Right kidney (tissue), 1 donor: ENCODE results near the gene RTF1.

Source experiments
- DNase-seq: peaks from one replicate; pipeline ENCODE4 v3.0.0-alpha.2; 2016

RTF1 gene

GRCh38 chr15:41486286-41486685 is 69.4 kb downstream of the RTF1 start:
- DNase-seq, result no peak

GRCh38 chr15:41487381-41487780 is 70.5 kb downstream of the RTF1 start:
- DNase-seq, result no peak

GRCh38 chr15:41487802-41488201 is 70.9 kb downstream of the RTF1 start:
- no peak for DNase-seq

GRCh38 chr15:41489641-41490040 is 72.7 kb downstream of the RTF1 start:
- DNase-seq, result no peak

GRCh38 chr15:41490355-41490754 is 73.5 kb downstream of the RTF1 start:
- no peak for DNase-seq

- DNase-seq, result no peak
Measured at GRCh38 chr15:41491889-41492288, 75.0 kb downstream of the RTF1 start.

GRCh38 chr15:41492597-41493204 is 75.8 kb downstream of the RTF1 start:
- no peak for DNase-seq

- DNase-seq, result peak; percentile 89
Measured at GRCh38 chr15:41493205-41493901, 76.5 kb downstream of the RTF1 start, which contains the start of gene ITPKA. ITPKA (plus strand) TSS chr15:41493874; CDS start chr15:41493928, 54 bp downstream.

- no peak for DNase-seq
Measured at GRCh38 chr15:41493902-41494189, 77.0 kb downstream of the RTF1 start.

- peak; percentile 69 for DNase-seq
Measured at GRCh38 chr15:41494190-41494921, 77.5 kb downstream of the RTF1 start.

GRCh38 chr15:41494922-41495735 is 78.2 kb downstream of the RTF1 start:
- peak; percentile 77 for DNase-seq

- DNase-seq, result peak; percentile 73
Measured at GRCh38 chr15:41495736-41496599, 79.1 kb downstream of the RTF1 start.

- DNase-seq, result no peak
Measured at GRCh38 chr15:41498657-41499056, 81.8 kb downstream of the RTF1 start.

GRCh38 chr15:41499109-41499851 is 82.4 kb downstream of the RTF1 start:
- DNase-seq, result no peak

GRCh38 chr15:41501191-41501917 is 84.5 kb downstream of the RTF1 start:
- no peak for DNase-seq

GRCh38 chr15:41501931-41502794 is 85.3 kb downstream of the RTF1 start:
- peak; percentile 50 for DNase-seq

GRCh38 chr15:41502795-41503668 is 86.1 kb downstream of the RTF1 start:
- peak; percentile 46 for DNase-seq

GRCh38 chr15:41503669-41504010 is 86.7 kb downstream of the RTF1 start:
- no peak for DNase-seq
